ENCODE results near the gene TSFM.

The TSFM gene

GRCh38 chr12:57765698-57766463 is 16.7 kb upstream of the TSFM start:
- Histone ChIP-seq H3K4me3 (ENCODE audit: low read length in 2 of 2) (no peak overlapping the region), H2BK120ac (ENCODE audit: low read depth, low read length) (no peak overlapping the region), H3K14ac (ENCODE audit: low read length) (no peak overlapping the region), H2AK5ac (ENCODE audit: low read depth, low read length) (no peak overlapping the region), H3K27me3 (ENCODE audit: control insufficient read depth in 3 of 3, insufficient read depth in 3 of 3, low read depth in 1 of 3, low read length in 3 of 3) (peaks cover 0 to 49% (median 22%) of the 10 kb centered on the region in 3 experiments), H3K23ac (ENCODE audit: low read depth, low read length, poor library complexity) (peak overlapping the region; percentile 86), H4K8ac (ENCODE audit: low read depth, low read length) (no peak overlapping the region), H2BK12ac (ENCODE audit: low read length) (no peak overlapping the region), H3K9me3 (replicated peaks in 1 of 2; ENCODE audit: control insufficient read depth in 2 of 2, insufficient read depth in 1 of 2, low read depth in 1 of 2, low read length in 2 of 2) (no peaks in the 10 kb centered on the region), H3K4ac (ENCODE audit: low read length) (no peak overlapping the region), H3K18ac (ENCODE audit: low read length) (peak overlapping the region; percentile 32), H2BK15ac (ENCODE audit: low read length) (no peak overlapping the region), H3K9ac (ENCODE audit: low read depth, low read length, poor library complexity) (no peak overlapping the region), H2AFZ (ENCODE audit: low read length) (no peak overlapping the region), H3K4me2 (ENCODE audit: insufficient read depth, low read length, poor library complexity, severe bottlenecking) (no peak overlapping the region), H2BK5ac (ENCODE audit: low read length) (no peak overlapping the region), H3K36me3 (replicated peaks in 1 of 2; ENCODE audit: control insufficient read depth in 2 of 2, insufficient read depth in 2 of 2, low read length in 2 of 2) (peaks cover 10 to 72% of the 10 kb centered on the region in 2 donors), H3K27ac (replicated peaks; ENCODE audit: low read length) (no peak overlapping the region), H3K79me1 (ENCODE audit: low read depth, low read length) (no peaks in the 10 kb centered on the region), H4K91ac (ENCODE audit: low read depth, low read length, poor library complexity) (no peak overlapping the region), H3K4me1 (ENCODE audit: control insufficient read depth in 2 of 2, insufficient read depth in 1 of 2, low read depth in 1 of 2, low read length in 2 of 2) (peaks cover 0 to 15% of the 10 kb centered on the region in 2 donors)
- no peak for DNase-seq (ENCODE audit: low spot score)
- no CpG with 5 or more reads among the region's 40 CpGs for WGBS, 2 donors (ENCODE audit: extremely low coverage in 2 of 2, insufficient read length in 2 of 2, insufficient replicate concordance in 1 of 2)

- Histone ChIP-seq H2BK5ac (ENCODE audit: low read length) (no peak within 1 kb of the TSS), H3K9me3 (replicated peaks in 1 of 2; ENCODE audit: control insufficient read depth in 2 of 2, insufficient read depth in 1 of 2, low read depth in 1 of 2, low read length in 2 of 2) (no peaks in the 10 kb centered on the region), H4K91ac (ENCODE audit: low read depth, low read length, poor library complexity) (no peak within 1 kb of the TSS), H2AFZ (ENCODE audit: low read length) (no peak within 1 kb of the TSS), H2AK5ac (ENCODE audit: low read depth, low read length) (no peak within 1 kb of the TSS), H3K14ac (ENCODE audit: low read length) (no peak within 1 kb of the TSS), H3K9ac (ENCODE audit: low read depth, low read length, poor library complexity) (no peak within 1 kb of the TSS), H3K4me3 (ENCODE audit: low read length in 2 of 2) (peak within 1 kb of the TSS in 1 of 2 donors; percentile 58), H3K36me3 (replicated peaks in 1 of 2; ENCODE audit: control insufficient read depth in 2 of 2, insufficient read depth in 2 of 2, low read length in 2 of 2) (peaks cover 10 to 67% of the 10 kb centered on the region in 2 donors), H3K4me2 (ENCODE audit: insufficient read depth, low read length, poor library complexity, severe bottlenecking) (peak within 1 kb of the TSS; percentile 42), H3K4ac (ENCODE audit: low read length) (no peak within 1 kb of the TSS), H4K8ac (ENCODE audit: low read depth, low read length) (no peak within 1 kb of the TSS), H2BK120ac (ENCODE audit: low read depth, low read length) (no peak within 1 kb of the TSS), H3K4me1 (ENCODE audit: control insufficient read depth in 2 of 2, insufficient read depth in 1 of 2, low read depth in 1 of 2, low read length in 2 of 2) (peaks cover 0 to 20% of the 10 kb centered on the region in 2 donors), H3K27ac (replicated peaks; ENCODE audit: low read length) (no peak within 1 kb of the TSS), H3K18ac (ENCODE audit: low read length) (peak within 1 kb of the TSS; percentile 32), H3K27me3 (ENCODE audit: control insufficient read depth in 3 of 3, insufficient read depth in 3 of 3, low read depth in 1 of 3, low read length in 3 of 3) (peaks cover 0 to 49% (median 22%) of the 10 kb centered on the region in 3 experiments), H3K23ac (ENCODE audit: low read depth, low read length, poor library complexity) (peak within 1 kb of the TSS; percentile 86), H3K79me1 (ENCODE audit: low read depth, low read length) (no peaks in the 10 kb centered on the region), H2BK15ac (ENCODE audit: low read length) (no peak within 1 kb of the TSS), H2BK12ac (ENCODE audit: low read length) (no peak within 1 kb of the TSS)
- DNase-seq (ENCODE audit: low spot score), result no peak
- WGBS, 2 donors (ENCODE audit: extremely low coverage in 2 of 2, insufficient read length in 2 of 2, insufficient replicate concordance in 1 of 2), result no CpG with 5 or more reads among the region's 38 CpGs
These were observed 15.9 kb upstream of the TSFM start, which contains the start of gene CYP27B1 for GRCh38 chr12:57766464-57767304. Gene CYP27B1, minus strand, starts transcription at chr12:57767078. Its CDS starts 37 bp downstream, at chr12:57767041.

- H3K14ac ChIP-seq (ENCODE audit: low read length), result no peak overlapping the region
- H3K36me3 ChIP-seq (replicated peaks in 1 of 2; ENCODE audit: control insufficient read depth in 2 of 2, insufficient read depth in 2 of 2, low read length in 2 of 2), result peaks cover 10 to 63% of the 10 kb centered on the region in 2 donors
- H2BK120ac ChIP-seq (ENCODE audit: low read depth, low read length), result no peak overlapping the region
- H3K79me1 ChIP-seq (ENCODE audit: low read depth, low read length), result no peaks in the 10 kb centered on the region
- H2AK5ac ChIP-seq (ENCODE audit: low read depth, low read length), result no peak overlapping the region
- H3K4ac ChIP-seq (ENCODE audit: low read length), result no peak overlapping the region
- H2AFZ ChIP-seq (ENCODE audit: low read length), result no peak overlapping the region
- H3K9ac ChIP-seq (ENCODE audit: low read depth, low read length, poor library complexity), result no peak overlapping the region
- no peak for DNase-seq (ENCODE audit: low spot score)
- H2BK5ac ChIP-seq (ENCODE audit: low read length), result no peak overlapping the region
- H3K4me2 ChIP-seq (ENCODE audit: insufficient read depth, low read length, poor library complexity, severe bottlenecking), result peak overlapping the region; percentile 42
- no peak overlapping the region for H4K91ac ChIP-seq (ENCODE audit: low read depth, low read length, poor library complexity)
- peaks cover 0 to 49% (median 22%) of the 10 kb centered on the region in 3 experiments for H3K27me3 ChIP-seq (ENCODE audit: control insufficient read depth in 3 of 3, insufficient read depth in 3 of 3, low read depth in 1 of 3, low read length in 3 of 3)
- H2BK12ac ChIP-seq (ENCODE audit: low read length), result no peak overlapping the region
- H3K23ac ChIP-seq (ENCODE audit: low read depth, low read length, poor library complexity), result no peak overlapping the region
- H3K4me3 ChIP-seq (ENCODE audit: low read length in 2 of 2), result no peak overlapping the region
- H4K8ac ChIP-seq (ENCODE audit: low read depth, low read length), result no peak overlapping the region
- H3K4me1 ChIP-seq (ENCODE audit: control insufficient read depth in 2 of 2, insufficient read depth in 1 of 2, low read depth in 1 of 2, low read length in 2 of 2), result peaks cover 0 to 20% of the 10 kb centered on the region in 2 donors
- no peak overlapping the region for H3K18ac ChIP-seq (ENCODE audit: low read length)
- H3K27ac ChIP-seq (replicated peaks; ENCODE audit: low read length), result no peak overlapping the region
- no peak overlapping the region for H2BK15ac ChIP-seq (ENCODE audit: low read length)
- H3K9me3 ChIP-seq (replicated peaks in 1 of 2; ENCODE audit: control insufficient read depth in 2 of 2, insufficient read depth in 1 of 2, low read depth in 1 of 2, low read length in 2 of 2), result no peaks in the 10 kb centered on the region
These were observed 15.3 kb upstream of the TSFM start for GRCh38 chr12:57767305-57767698.

GRCh38 chr12:57767876-57768275 is 14.7 kb upstream of the TSFM start:
- Histone ChIP-seq H3K9me3 (replicated peaks in 1 of 2; ENCODE audit: control insufficient read depth in 2 of 2, insufficient read depth in 1 of 2, low read depth in 1 of 2, low read length in 2 of 2) (no peaks in the 10 kb centered on the region), H2BK120ac (ENCODE audit: low read depth, low read length) (no peak overlapping the region), H3K79me1 (ENCODE audit: low read depth, low read length) (no peaks in the 10 kb centered on the region), H2AFZ (ENCODE audit: low read length) (no peak overlapping the region), H3K27me3 (ENCODE audit: control insufficient read depth in 3 of 3, insufficient read depth in 3 of 3, low read depth in 1 of 3, low read length in 3 of 3) (peaks cover 0 to 49% (median 22%) of the 10 kb centered on the region in 3 experiments), H3K4me2 (ENCODE audit: insufficient read depth, low read length, poor library complexity, severe bottlenecking) (no peak overlapping the region), H3K27ac (replicated peaks; ENCODE audit: low read length) (no peak overlapping the region), H3K4me3 (ENCODE audit: low read length in 2 of 2) (no peak overlapping the region), H3K36me3 (replicated peaks in 1 of 2; ENCODE audit: control insufficient read depth in 2 of 2, insufficient read depth in 2 of 2, low read length in 2 of 2) (peaks cover 10 to 58% of the 10 kb centered on the region in 2 donors), H3K18ac (ENCODE audit: low read length) (no peak overlapping the region), H2BK12ac (ENCODE audit: low read length) (no peak overlapping the region), H3K23ac (ENCODE audit: low read depth, low read length, poor library complexity) (no peak overlapping the region), H4K8ac (ENCODE audit: low read depth, low read length) (no peak overlapping the region), H3K14ac (ENCODE audit: low read length) (no peak overlapping the region), H2AK5ac (ENCODE audit: low read depth, low read length) (no peak overlapping the region), H3K9ac (ENCODE audit: low read depth, low read length, poor library complexity) (no peak overlapping the region), H4K91ac (ENCODE audit: low read depth, low read length, poor library complexity) (no peak overlapping the region), H2BK15ac (ENCODE audit: low read length) (no peak overlapping the region), H3K4me1 (ENCODE audit: control insufficient read depth in 2 of 2, insufficient read depth in 1 of 2, low read depth in 1 of 2, low read length in 2 of 2) (peaks cover under 1 to 21% of the 10 kb centered on the region in 2 donors), H3K4ac (ENCODE audit: low read length) (no peak overlapping the region), H2BK5ac (ENCODE audit: low read length) (no peak overlapping the region)
- DNase-seq (ENCODE audit: low spot score), result no peak
- WGBS, 2 donors (ENCODE audit: extremely low coverage in 2 of 2, insufficient read length in 2 of 2, insufficient replicate concordance in 1 of 2), result no CpG with 5 or more reads among the region's 3 CpGs

Data from neuronal stem cell (in vitro differentiated cells).